HG03159 (cell line): ENCODE results near the gene FXYD3.

Experiments
- ATAC-seq: cut with Tn5 transposase; IDR thresholded peaks from one replicate; pipeline ENCODE4 v1.9.1; 2021; ENCODE audit warnings: mild to moderate bottlenecking, moderate library complexity; ENCODE audit not compliant: unreplicated experiment

Gene FXYD3, protein sequence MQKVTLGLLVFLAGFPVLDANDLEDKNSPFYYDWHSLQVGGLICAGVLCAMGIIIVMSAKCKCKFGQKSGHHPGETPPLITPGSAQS

GRCh38 chr19:35115177-35115951, at the start of gene FXYD3:
TSS of gene FXYD3 (plus strand) at chr19:35115823. CDS start at chr19:35119377, 3,554 bp downstream.
- no peak for ATAC-seq

- ATAC-seq: no peak
These were observed 49.5 kb upstream of the FXYD3 start for GRCh38 chr19:35066121-35066520.

DNA sequence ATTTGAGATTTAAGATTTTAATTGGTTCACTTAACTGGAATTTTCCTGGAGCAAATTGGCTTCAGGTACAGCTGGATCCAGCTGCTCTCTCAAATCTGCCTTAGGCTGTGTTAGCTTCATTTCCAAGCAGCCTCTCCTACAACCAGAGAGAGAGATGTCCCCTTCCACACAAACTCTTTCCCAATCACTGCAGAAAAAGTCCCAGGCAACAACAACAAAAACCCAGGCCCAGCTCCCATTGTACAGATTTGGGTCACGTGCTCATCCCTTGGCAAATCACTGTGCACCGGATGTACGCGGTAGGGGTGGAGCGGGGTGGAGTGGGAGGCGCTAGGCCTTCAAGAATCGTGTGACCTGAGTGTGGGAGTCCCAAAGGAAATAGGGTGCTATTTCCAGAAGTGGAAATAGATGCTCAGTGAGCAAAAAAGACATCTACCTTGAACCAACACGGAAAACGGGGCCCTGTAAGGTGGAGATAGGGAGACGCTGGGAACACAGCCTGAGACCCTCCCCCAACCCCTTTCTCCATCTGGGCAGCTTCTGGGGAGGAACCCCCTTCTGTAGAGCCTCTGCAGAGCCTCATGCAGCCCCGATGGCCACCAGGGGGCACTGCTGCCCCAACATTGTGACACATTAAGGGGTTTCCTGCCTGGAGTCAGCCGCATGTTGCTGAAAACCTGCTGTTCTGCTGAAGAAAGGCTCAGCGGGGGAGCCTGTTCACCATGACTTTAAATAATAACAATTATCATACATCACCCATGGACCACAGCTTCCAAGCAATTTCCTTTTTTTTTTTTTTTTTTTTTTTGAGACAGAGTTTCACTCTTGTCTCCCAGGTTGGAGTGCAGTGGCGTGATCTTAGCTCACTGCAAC, 48.7 kb upstream of the FXYD3 start:
- peak; percentile 85 for ATAC-seq

DNA sequence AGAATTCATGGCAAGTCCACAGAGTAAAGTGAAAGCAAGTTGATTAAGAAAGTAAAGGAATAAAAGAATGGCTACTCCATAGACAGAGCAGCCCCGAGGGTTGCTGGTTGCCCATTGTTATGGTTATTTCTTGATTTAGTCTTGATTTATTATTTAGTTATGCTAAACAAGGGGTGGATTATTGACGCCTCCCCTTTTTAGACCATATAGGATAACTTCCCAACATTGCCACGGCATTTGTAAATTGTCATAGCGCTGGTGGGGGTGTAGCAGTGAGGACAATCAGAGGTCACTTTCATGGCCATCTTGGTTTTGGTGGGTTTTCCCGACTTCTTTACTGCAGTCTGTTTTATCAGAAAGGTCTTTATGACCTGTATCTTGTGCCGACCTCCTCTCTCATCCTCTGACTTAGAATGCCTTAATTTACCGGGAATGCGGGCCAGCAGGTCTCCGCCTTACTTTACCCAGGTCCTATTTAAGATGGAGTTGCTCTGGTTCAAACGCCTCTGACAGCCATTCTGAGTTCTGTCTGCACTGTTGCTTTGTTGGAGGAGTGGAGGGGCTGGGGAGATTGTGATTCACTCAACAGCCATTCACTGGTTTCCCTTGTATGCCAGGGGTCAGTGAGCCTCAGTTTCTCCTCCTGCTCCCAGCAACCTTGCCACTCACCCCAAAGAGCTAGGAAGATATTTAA, 46.5 kb upstream of the FXYD3 start:
- ATAC-seq: no peak

DNA sequence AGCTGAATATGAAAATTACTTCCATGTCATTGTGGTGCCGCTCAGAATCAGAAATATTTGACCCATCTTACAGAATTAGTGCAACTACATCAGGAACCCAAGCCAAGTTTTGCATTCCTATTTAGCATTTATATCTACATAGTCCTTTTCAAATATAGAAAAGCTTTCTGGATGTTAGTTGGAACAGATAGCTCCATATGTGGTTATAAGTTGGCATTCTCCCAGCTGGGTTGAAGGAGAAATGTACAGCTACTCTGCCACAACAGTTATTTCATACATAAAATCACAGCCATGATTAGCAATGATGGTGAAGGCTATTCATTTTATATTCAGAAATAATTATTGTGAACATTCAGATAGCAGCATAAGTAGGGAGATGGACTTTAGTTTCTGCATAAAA, 45.9 kb upstream of the FXYD3 start:
- no peak for ATAC-seq

DNA sequence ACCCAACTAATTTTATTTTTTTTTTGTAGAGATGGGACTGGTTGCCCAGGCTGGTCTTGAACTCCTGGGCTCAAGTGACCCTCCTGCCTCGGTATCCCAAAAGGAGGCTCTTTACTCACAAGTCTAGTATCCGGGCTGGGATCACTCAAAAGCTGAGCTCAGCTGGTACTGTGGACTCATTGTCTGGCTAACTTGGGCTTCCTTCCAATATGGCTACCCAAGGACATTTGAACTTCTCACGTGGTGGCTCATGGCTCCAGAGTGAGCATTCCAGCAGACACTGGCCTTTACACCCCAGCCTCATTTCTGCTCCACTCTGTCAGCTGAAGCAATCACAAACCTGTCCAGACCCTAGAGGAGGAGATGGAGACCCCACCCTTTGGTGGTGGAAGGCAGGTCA, 45.2 kb upstream of the FXYD3 start:
- no peak for ATAC-seq

DNA sequence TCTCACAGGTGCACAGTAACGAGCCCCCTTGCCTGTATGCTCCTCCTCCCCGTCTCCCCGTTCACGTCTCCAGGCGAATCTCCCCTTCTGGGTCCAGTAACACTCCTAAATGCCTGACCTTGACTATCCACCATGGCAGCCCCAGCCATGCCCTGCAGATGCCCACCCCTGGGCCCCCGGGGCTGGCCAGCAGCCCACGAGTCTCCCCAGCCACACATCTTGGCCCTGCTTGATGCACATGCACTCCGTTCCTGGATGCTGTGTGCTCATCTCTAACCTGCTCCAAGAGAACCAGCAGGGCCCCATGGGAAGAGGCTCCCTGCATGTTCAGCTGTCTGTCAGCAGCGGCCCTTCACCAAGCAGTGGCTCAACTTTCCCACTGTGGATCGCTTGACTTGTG, 42.1 kb upstream of the FXYD3 start:
- ATAC-seq: no peak

GRCh38 chr19:35073941-35074340, 41.7 kb upstream of the FXYD3 start:
- ATAC-seq: no peak

- ATAC-seq: no peak
These were observed 41.0 kb upstream of the FXYD3 start for GRCh38 chr19:35074426-35075201.

- ATAC-seq: no peak
These were observed 40.2 kb upstream of the FXYD3 start for GRCh38 chr19:35075202-35076025.

DNA sequence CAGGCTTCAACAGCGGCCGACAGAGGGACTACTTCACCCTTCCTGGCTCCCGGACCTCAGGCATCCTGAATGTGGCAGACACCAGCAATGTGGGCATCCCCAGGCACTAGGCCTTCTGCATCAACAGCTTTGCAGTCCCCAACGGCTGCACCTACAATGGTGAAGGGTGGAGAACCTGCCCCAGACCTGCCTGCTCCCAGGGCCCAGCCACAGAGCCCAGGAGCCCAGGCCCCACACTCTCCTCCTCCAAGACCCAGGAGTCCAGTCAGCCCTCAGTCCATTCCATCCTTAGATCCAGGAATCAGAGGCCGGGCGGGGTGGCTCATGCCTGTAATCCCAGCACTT, 39.6 kb upstream of the FXYD3 start:
- no peak for ATAC-seq

DNA sequence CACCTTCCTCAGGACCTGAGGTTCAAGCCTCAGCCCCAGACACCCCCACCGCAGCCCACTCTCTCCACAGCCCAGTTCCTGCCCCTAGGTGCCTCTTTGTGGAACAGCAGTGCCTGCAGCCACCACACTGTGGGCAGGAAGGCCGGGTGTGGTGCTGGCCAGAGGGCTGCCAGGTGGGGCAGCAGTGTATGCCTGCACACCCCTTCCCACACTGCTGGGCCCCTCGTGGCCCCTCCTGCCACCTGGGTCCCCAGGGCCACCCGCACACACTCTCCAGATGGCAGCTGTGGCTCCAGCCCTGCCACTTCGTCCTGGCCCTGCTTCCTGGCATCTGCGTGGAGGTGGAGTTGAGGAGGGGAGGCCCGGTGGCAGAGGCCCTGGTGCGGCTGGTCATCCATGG, 39.0 kb upstream of the FXYD3 start:
- ATAC-seq: no peak

DNA sequence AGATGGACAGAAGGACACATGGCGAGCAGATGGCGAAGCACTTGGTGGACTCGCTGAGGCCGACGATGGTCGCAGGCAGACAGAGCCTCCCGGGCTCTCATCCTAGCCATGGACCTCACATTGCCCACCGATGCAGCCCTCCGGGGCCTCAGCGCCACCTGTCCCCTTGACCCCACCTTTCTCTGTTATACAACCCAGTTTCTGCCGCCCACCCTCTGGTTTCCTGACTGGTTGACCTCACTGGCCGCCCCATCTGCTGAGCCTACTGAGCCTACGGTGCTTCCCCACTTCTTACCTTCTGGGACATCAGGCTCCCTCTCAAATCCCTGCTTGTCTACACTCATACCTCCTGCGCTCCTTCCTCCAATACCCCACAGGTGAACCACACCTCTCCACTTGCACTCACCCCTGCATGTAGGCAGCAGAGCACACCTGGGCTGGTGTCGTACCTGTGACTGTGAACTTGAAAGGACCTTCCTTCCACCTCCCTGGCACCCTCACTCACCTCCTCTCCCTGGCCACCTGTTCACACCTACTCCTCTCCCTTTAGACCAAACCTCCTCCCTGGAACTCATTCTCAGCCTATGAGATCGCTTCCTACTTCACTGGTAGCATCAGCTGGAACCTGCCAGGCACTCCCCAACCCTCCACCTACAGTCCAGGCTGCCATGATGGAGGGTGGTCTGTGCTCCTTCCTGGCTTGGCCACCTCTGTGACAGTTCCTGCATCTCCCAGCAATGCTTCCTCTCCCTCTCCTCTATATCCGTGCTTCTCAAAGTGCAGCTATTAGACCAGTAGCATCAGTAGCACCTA, 38.0 kb upstream of the FXYD3 start:
- no peak for ATAC-seq

- ATAC-seq: no peak
These were observed 35.8 kb upstream of the FXYD3 start for GRCh38 chr19:35079826-35080225.

GRCh38 chr19:35080613-35081170, 34.9 kb upstream of the FXYD3 start:
- ATAC-seq: no peak

- no peak for ATAC-seq
These were observed 34.4 kb upstream of the FXYD3 start for GRCh38 chr19:35081201-35081600.

DNA sequence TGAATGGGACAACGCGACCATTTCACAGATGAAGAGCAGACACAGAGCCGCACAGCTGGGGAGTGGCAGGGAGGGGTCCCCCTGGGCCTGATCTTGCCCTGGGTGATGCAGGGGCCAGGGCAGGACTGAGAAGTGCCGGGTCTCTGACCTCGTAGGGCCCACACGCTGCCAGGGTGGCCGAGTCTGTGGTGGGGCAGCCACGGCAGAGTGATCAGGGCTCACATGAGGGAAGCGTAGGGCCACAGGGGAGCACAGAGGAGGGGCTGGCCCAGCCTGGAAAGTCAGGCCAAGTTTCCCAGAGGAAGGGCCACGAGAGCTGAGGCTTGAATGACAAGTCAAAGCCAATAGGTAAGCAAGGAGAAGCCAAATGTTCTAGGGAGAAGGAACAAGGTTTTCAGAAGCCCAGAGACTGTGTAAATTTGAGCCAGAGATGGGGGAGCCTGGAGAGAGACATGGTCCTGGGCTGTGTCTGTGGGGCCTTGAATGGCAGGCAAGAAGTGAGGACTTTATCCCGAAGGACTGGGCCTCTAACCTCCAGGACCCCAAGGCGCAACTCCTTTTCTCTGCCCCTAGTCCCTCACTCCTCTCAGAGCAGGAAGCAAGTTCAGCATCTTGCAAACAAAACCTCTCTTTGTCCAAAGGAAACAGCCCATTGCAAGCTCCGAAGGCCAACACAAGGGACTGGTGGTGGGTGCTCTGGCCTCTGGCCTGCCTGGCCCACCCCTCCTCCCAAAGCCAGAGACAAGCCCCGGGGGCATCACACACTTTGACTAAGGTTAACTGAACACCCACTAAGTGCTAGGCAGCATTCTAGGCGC, 31.7 kb upstream of the FXYD3 start:
- ATAC-seq: no peak

GRCh38 chr19:35084509-35084762, 31.2 kb upstream of the FXYD3 start:
- no peak for ATAC-seq
